CD4-positive, CD25-positive, alpha-beta regulatory T cell (primary cell): Measurements from ENCODE around the gene CNOT2. TPM values are rescaled to one million over a fixed set of nuclear protein-coding genes. Genes with fewer than 3 reads are reported as not detected.

Experiments
- ATAC-seq, 2 donors: fragments of 150-1000 bp; cut with Tn5 transposase; one replicate each; pipeline ENCODE4 v1.10.0; 2021; ENCODE audit warnings: low read depth in 2 of 2, moderate number of reproducible peaks in 2 of 2, moderate library complexity in 1 of 2
- DNase-seq, 3 donors: peaks; one replicate each; pipeline versions ENCODE4 v3.0.0 to v3.0.0-alpha.2; 2012 to 2022; ENCODE audit warnings: mixed read lengths in 1 of 3
- H3K27ac ChIP-seq: one replicate; pipeline ENCODE4 v1.7.0; 2013; ENCODE audit warnings: mild to moderate bottlenecking, low read length; ENCODE audit not compliant: insufficient read depth, poor library complexity, severe bottlenecking
- H3K27me3 ChIP-seq: one replicate; pipeline ENCODE4 v1.7.0; 2013; ENCODE audit warnings: low read length; ENCODE audit not compliant: control insufficient read depth, insufficient read depth
- H3K36me3 ChIP-seq: one replicate; pipeline ENCODE4 v1.7.0; 2013; ENCODE audit warnings: mild to moderate bottlenecking, low read length, moderate library complexity; ENCODE audit not compliant: control insufficient read depth, insufficient read depth
- H3K4me1 ChIP-seq: 2 replicates; pipeline ENCODE4 v1.7.0; 2013; ENCODE audit warnings: mild to moderate bottlenecking, low read length; ENCODE audit not compliant: insufficient read depth, control insufficient read depth, poor library complexity, severe bottlenecking
- H3K4me3 ChIP-seq: one replicate; pipeline ENCODE4 v1.7.0; 2013; ENCODE audit warnings: low read depth, mild to moderate bottlenecking, low read length, moderate library complexity
- H3K9me3 ChIP-seq, 2 experiments: 1 replicate in 1 of 2; 2 replicates in 1 of 2; pipeline ENCODE4 v1.7.0; 2013; ENCODE audit warnings: low read length in 2 of 2, mild to moderate bottlenecking in 1 of 2, moderate library complexity in 1 of 2; ENCODE audit not compliant: control insufficient read depth in 2 of 2
- H3K27ac Mint-ChIP-seq, 3 donors: one replicate each; pipeline ENCODE4 v1.8.0; 2020 to 2022; ENCODE audit warnings: mild to moderate bottlenecking in 3 of 3, mixed read lengths in 3 of 3, moderate library complexity in 2 of 3
- H3K27me3 Mint-ChIP-seq: one replicate; pipeline ENCODE4 v1.8.0; 2022; ENCODE audit warnings: mild to moderate bottlenecking, mixed read lengths
- H3K36me3 Mint-ChIP-seq: one replicate; pipeline ENCODE4 v1.8.0; 2020; ENCODE audit warnings: mixed read lengths
- H3K4me1 Mint-ChIP-seq, 4 donors: one replicate each; pipeline ENCODE4 v1.8.0; 2020 to 2022; ENCODE audit warnings: mixed read lengths in 4 of 4, mild to moderate bottlenecking in 1 of 4
- H3K4me3 Mint-ChIP-seq, 4 donors: one replicate each; pipeline ENCODE4 v1.8.0; 2020 to 2022; ENCODE audit warnings: mild to moderate bottlenecking in 4 of 4, mixed read lengths in 4 of 4, moderate library complexity in 3 of 4
- H3K9me3 Mint-ChIP-seq, 7 donors: one replicate each; pipeline ENCODE4 v1.8.0; 2020 to 2022; ENCODE audit warnings: mixed read lengths in 7 of 7, mild to moderate bottlenecking in 3 of 7, moderate library complexity in 2 of 7
- polyA plus RNA-seq, 4 donors: library from polyadenylated mRNA; unstranded; fragments of 300-500 nt; fragmentation: Illumina TruSeq; gene quantifications; one replicate each; pipeline ENCODE4 v1.2.3, GENCODE V29; 2021
- total RNA-seq: library from RNA; stranded (reverse); gene quantifications from one replicate; pipeline ENCODE4 v1.2.3, GENCODE V29; 2022

Gene CNOT2
- total and polyA plus RNA-seq, 5 donors from 2014 or later, result 78.5 to 137 (median 101) TPM

DNA sequence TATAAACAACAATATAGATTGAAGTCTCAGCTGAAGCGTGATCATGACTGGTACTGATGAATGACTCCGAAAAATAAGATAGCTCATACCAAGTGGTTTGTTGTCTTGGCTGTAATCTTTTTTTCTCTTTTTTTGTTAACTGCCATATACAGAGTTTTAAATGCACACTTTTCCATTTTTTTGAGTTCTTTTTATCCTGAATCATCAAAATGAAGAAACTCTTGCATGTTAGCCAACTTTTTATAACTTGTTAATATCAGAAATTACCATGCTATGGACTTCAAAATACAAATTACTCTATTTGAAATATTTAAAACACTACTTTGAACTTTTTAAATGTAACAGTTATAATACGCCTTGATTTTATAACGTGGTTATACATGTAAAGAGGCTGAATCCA is 112.7 kb downstream of the CNOT2 start:
- no peaks in the 10 kb centered on the region for H3K9me3 ChIP-seq
- H3K27ac ChIP-seq, result no peak overlapping the region
- no peak overlapping the region for H3K4me3 Mint-ChIP-seq
- ATAC-seq (no peak), DNase-seq (no peak)
- no peak overlapping the region for H3K4me3 ChIP-seq
- peaks cover 4% of the 10 kb centered on the region for H3K36me3 Mint-ChIP-seq
- peaks cover 21% of the 10 kb centered on the region for H3K36me3 ChIP-seq
- no peaks in the 10 kb centered on the region for H3K27me3 Mint-ChIP-seq
- no peaks in the 10 kb centered on the region for H3K4me1 ChIP-seq
- H3K27me3 ChIP-seq, result no peaks in the 10 kb centered on the region
- peaks cover 0 to 7% (median 4%) of the 10 kb centered on the region in 4 donors for H3K4me1 Mint-ChIP-seq
- no peaks in the 10 kb centered on the region for H3K9me3 Mint-ChIP-seq
- H3K27ac Mint-ChIP-seq, result no peak overlapping the region

DNA sequence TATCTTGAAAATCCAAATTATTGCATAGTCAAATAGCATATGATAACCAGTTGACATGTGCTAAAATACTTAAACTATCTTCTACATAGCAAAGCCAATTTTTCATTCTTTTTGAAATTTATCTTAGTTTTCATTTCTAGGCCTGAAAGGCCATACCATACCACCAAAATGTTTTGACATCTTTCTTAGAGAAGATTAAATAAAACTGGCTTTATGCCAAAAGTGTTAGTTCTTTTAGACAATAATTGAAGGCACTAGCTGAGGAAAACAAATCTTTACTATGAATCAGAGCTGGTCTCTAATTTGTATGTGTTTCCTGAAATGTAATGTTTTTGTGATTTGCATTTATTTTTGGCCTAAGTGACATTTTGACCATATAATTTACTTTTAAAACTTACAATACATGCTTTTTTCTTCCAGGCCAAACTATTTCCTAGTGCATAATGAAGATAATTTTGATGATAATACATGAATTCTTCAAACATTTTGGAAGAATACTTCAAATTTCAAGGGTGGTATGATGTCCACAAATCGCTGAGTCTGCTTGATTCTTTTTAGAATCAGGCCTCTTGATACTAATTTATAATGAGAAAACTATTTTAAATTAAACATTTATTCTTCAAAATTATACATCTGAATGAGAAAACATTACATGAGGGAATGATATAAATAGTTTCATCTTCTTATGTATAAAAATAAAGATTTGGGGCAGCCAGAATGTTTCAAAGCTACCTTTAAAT is 116.4 kb downstream of the CNOT2 start:
- Mint-ChIP-seq H3K4me3 (no peak overlapping the region), H3K9me3 (no peaks in the 10 kb centered on the region), H3K27ac (no peak overlapping the region), H3K4me1 (peaks cover 4 to 13% (median 11%) of the 10 kb centered on the region in 4 donors), H3K36me3 (no peaks in the 10 kb centered on the region), H3K27me3 (peaks cover 16% of the 10 kb centered on the region)
- Histone ChIP-seq H3K4me1 (no peaks in the 10 kb centered on the region), H3K4me3 (no peak overlapping the region), H3K36me3 (peaks cover 6% of the 10 kb centered on the region), H3K27me3 (peaks cover 7% of the 10 kb centered on the region), H3K27ac (no peak overlapping the region), H3K9me3 (no peaks in the 10 kb centered on the region)
- ATAC-seq, result no peak
- DNase-seq, result no peak

DNA sequence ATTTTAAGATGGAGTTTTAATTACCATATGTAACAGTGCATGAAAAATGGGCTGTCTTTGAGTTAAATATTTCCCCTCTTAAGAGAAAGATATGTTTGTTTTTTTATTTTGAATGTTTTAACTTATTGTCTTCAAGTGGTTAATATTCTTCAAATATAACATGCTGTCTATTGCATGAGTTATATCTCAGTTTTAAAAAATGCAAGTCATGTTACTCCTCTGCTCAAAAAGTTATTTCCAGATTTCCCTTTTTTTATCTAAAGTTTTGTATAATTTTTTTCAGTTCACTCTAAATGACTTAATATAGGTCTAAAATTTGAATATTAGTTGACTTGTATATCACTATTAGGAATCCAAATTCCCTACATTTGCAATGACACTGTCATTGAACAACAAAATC is 117.0 kb downstream of the CNOT2 start:
- Mint-ChIP-seq H3K36me3 (no peaks in the 10 kb centered on the region), H3K27me3 (peaks cover 22% of the 10 kb centered on the region), H3K27ac (no peak overlapping the region), H3K4me3 (no peak overlapping the region), H3K4me1 (peaks cover 6 to 17% (median 13%) of the 10 kb centered on the region in 4 donors), H3K9me3 (no peaks in the 10 kb centered on the region)
- peaks cover 3% of the 10 kb centered on the region for H3K4me1 ChIP-seq
- H3K4me3 ChIP-seq, result no peak overlapping the region
- no peaks in the 10 kb centered on the region for H3K9me3 ChIP-seq
- DNase-seq, result no peak
- peaks cover 7% of the 10 kb centered on the region for H3K27me3 ChIP-seq
- no peak overlapping the region for H3K27ac ChIP-seq
- no peak for ATAC-seq
- peaks cover under 1% of the 10 kb centered on the region for H3K36me3 ChIP-seq

DNA sequence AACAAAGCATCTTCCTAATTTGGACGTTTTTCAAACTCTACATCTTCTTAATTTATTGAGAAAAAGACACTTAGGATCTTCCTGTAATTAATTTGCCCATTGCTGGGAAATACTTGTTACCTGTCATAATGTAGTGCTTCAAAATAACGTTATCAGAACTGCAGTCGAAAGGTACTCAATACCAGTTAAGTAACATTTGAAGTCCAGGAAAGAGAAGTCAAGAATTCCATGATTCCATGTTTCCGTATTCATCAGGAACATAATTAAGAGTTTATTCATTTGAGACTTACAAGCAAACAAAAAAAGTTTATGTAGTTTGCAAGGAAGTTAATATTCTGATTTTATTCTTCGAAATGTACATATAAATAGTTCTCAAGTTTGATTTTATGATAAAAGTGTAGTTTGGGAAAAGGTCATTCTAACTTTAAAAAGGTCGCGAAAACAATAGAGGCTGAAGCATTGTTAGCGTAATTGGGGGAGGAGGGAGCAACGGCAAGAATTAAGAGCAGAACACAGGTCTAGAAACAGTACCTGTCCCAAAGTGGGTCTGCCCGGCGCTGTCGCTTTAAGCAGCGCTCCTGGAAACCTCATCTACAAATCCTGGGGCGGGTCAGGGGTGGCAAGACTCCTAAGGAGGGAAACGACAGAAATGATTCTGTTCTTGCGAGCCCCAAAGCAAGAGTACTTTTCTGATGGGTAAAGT is 121.6 kb downstream of the CNOT2 start:
- ATAC-seq (no peak), DNase-seq (no peak)
- H3K4me3 ChIP-seq, result peak overlapping the region; percentile 23
- H3K4me3 Mint-ChIP-seq, result peak overlapping the region; percentile 77 to 93 (median 88)
- peaks cover 14% of the 10 kb centered on the region for H3K27me3 ChIP-seq
- H3K27ac ChIP-seq, result no peak overlapping the region
- H3K4me1 ChIP-seq, result peaks cover 24% of the 10 kb centered on the region
- no peaks in the 10 kb centered on the region for H3K9me3 ChIP-seq
- peaks cover 4 to 33% (median 17%) of the 10 kb centered on the region in 4 donors for H3K4me1 Mint-ChIP-seq
- H3K27ac Mint-ChIP-seq, result no peak overlapping the region
- no peaks in the 10 kb centered on the region for H3K9me3 Mint-ChIP-seq
- no peaks in the 10 kb centered on the region for H3K36me3 ChIP-seq
- H3K36me3 Mint-ChIP-seq, result no peaks in the 10 kb centered on the region
- H3K27me3 Mint-ChIP-seq, result peaks cover 43% of the 10 kb centered on the region

DNA sequence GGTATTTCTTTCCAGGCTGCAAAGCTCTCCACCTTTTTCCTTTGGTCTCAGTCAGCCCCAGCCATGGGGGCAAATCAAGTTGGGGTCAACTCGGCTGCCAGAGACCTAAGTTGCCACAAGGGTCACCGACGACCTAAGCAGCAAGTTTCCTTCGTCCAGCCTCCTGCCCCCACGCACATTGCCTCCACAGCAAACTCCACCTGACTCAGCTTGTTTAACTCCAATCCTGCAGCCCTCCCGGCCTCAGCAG is 122.1 kb downstream of the CNOT2 start:
- Mint-ChIP-seq H3K4me3 (peak overlapping the region; percentile 77 to 93 (median 88)), H3K4me1 (peaks cover 4 to 33% (median 17%) of the 10 kb centered on the region in 4 donors), H3K27me3 (peaks cover 43% of the 10 kb centered on the region), H3K9me3 (no peaks in the 10 kb centered on the region), H3K27ac (no peak overlapping the region), H3K36me3 (no peaks in the 10 kb centered on the region)
- H3K27ac ChIP-seq, result no peak overlapping the region
- H3K4me3 ChIP-seq, result peak overlapping the region; percentile 23
- H3K27me3 ChIP-seq, result peaks cover 14% of the 10 kb centered on the region
- ATAC-seq, result no peak
- H3K9me3 ChIP-seq, result no peaks in the 10 kb centered on the region
- H3K4me1 ChIP-seq, result peaks cover 24% of the 10 kb centered on the region
- DNase-seq, result no peak
- no peaks in the 10 kb centered on the region for H3K36me3 ChIP-seq

DNA sequence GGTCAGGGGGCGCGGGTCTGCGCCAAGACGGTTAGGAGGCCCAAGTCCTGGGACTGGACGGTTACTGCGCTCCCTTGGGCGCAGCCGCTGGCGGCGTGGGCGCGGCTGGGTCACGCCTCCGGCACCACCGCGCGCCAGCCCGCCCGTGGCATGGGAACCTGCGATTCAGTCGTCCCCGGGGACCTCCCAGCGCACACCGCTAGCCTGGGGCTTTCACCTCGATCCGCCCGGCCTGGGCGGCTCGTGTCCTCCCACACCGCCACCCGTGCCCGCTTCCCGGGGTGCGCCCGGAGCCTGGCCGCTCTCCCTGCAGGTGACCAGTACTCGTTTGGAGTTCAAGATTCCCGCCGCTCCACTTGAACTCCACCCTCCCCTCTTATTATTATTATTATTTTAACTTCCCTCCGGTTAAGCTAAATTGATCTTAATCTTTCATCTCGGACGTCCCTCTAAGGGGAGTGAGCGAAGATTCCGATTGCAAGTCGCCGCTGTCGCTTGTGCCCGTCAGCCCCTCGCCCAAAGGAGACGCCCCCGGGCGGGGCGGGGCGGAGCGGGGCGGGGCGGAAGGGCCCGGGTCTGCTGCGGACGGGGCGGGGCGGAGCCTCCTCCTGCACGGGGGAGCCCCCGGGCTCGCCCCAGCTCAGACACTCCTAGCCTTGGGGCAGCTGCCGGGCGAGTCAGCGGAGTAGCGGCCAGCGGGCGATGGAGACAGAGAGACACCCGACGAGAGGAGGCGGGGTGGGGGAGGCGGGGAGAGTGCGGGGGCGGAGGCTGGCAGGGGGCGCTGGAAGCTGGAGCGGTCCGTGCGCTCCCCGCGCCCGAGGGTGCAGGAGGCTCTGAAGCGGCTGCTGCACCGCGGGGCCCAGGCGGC is 122.7 kb downstream of the CNOT2 start, which contains the start of gene KCNMB4:
TSS of gene KCNMB4 (plus strand) at position 643 of the 871 bp plus-strand sequence. CDS start 445 bp downstream, outside the sequence.
- Histone ChIP-seq H3K9me3 (no peaks in the 10 kb centered on the region), H3K4me1 (peaks cover 24% of the 10 kb centered on the region), H3K27me3 (peaks cover 14% of the 10 kb centered on the region), H3K4me3 (peak within 1 kb of the TSS; percentile 68), H3K27ac (peak within 1 kb of the TSS; percentile 20), H3K36me3 (no peaks in the 10 kb centered on the region)
- DNase-seq, result peak; percentile 61 to 73 (median 65)
- peak; percentile 67 to 74 for ATAC-seq
- H3K9me3 Mint-ChIP-seq, result no peaks in the 10 kb centered on the region
- H3K27ac Mint-ChIP-seq, result peak within 1 kb of the TSS; percentile 48 to 95 (median 88)
- peak within 1 kb of the TSS; percentile 93 to 99 (median 96) for H3K4me3 Mint-ChIP-seq
- peaks cover 4 to 33% (median 17%) of the 10 kb centered on the region in 4 donors for H3K4me1 Mint-ChIP-seq
- H3K36me3 Mint-ChIP-seq, result no peaks in the 10 kb centered on the region
- H3K27me3 Mint-ChIP-seq, result peaks cover 43% of the 10 kb centered on the region

DNA sequence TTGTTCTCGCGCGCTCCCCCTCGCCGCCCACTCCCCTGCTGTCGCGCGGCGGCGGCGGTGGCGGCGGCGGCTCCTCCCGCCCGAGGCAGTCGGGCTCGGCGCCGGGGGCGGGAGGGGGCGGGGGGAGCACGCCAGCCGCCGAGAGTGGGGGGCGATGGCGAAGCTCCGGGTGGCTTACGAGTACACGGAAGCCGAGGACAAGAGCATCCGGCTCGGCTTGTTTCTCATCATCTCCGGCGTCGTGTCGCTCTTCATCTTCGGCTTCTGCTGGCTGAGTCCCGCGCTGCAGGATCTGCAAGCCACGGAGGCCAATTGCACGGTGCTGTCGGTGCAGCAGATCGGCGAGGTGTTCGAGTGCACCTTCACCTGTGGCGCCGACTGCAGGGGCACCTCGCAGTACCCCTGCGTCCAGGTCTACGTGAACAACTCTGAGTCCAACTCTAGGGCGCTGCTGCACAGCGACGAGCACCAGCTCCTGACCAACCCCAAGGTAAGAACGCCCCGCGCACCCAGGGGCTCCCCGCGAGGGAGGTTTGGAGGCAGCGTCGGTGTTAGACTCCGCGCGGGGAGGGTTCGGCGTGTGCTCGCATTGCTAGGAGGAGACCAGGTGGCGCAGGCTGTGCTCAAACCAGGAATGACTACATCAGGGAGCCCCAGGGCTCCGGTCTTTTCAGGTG is 123.5 kb downstream of the CNOT2 start:
- H3K27ac ChIP-seq, result peak overlapping the region; percentile 20

More for the DNA sequence above, 123.5 kb downstream of the CNOT2 start:
- Histone ChIP-seq H3K36me3 (no peaks in the 10 kb centered on the region), H3K9me3 (no peaks in the 10 kb centered on the region), H3K27me3 (peaks cover 14% of the 10 kb centered on the region), H3K4me1 (peaks cover 24% of the 10 kb centered on the region), H3K4me3 (peak overlapping the region; percentile 68)
- peaks cover 4 to 33% (median 17%) of the 10 kb centered on the region in 4 donors for H3K4me1 Mint-ChIP-seq
- H3K36me3 Mint-ChIP-seq, result no peaks in the 10 kb centered on the region
- peak overlapping the region; percentile 48 to 95 (median 88) for H3K27ac Mint-ChIP-seq
- H3K27me3 Mint-ChIP-seq, result peaks cover 47% of the 10 kb centered on the region
- peak; percentile 73 to 76 for ATAC-seq
- peak overlapping the region; percentile 93 to 99 (median 96) for H3K4me3 Mint-ChIP-seq
- no peaks in the 10 kb centered on the region for H3K9me3 Mint-ChIP-seq
- DNase-seq, result peak; percentile 56 to 86 (median 73)
